Adrenal gland (tissue), 12 donors: ENCODE data around the gene CDHR2. TPM values are rescaled to one million over a fixed set of nuclear protein-coding genes. Genes with fewer than 3 reads are reported as not detected.

Experiments used
- DNase-seq, 7 donors: peaks; one replicate each; pipeline ENCODE4 v3.0.0-alpha.2; 2019 to 2020
- H3K27ac ChIP-seq, 5 donors: fragments of 200-600 bp; sonication (generic) in 4 of 5; 1 replicate in 3 of 5; 2 replicates in 2 of 5; pipeline versions ENCODE4 v1.5.1 to v1.8.0; 2016 to 2020; ENCODE audit warnings: mild to moderate bottlenecking in 1 of 5
- H3K27me3 ChIP-seq: fragments of 200-600 bp; 2 replicates; pipeline ENCODE4 v1.8.0; 2021
- H3K36me3 ChIP-seq, 2 donors: fragments of 200-600 bp; replicated peaks in 1 of 2; 1 replicate in 1 of 2; 2 replicates in 1 of 2; pipeline versions ENCODE4 v1.5.1 to v1.8.0; 2018 to 2022
- H3K4me1 ChIP-seq, 2 donors: fragments of 200-600 bp; replicated peaks in 1 of 2; 1 replicate in 1 of 2; 2 replicates in 1 of 2; pipeline versions ENCODE4 v1.5.1 to v1.8.0; 2018 to 2021
- H3K4me3 ChIP-seq, 4 donors: fragments of 200-600 bp; sonication (generic) in 3 of 4; one replicate each; pipeline ENCODE4 v1.5.1; 2016 to 2018
- H3K9me3 ChIP-seq, 3 donors: fragments of 200-600 bp; sonication (generic) in 1 of 3; replicated peaks in 1 of 3; 1 replicate in 2 of 3; 2 replicates in 1 of 3; pipeline versions ENCODE4 v1.5.1 to v1.8.0; 2016 to 2021
- POLR2A ChIP-seq, 2 donors: fragments of 450-650 bp; IDR thresholded peaks; one replicate each; pipeline ENCODE4 v1.6.1; 2017; ENCODE audit warnings: antibody characterized with exemption in 2 of 2, mild to moderate bottlenecking in 2 of 2, moderate library complexity in 1 of 2
- WGBS, 4 donors: extraction: QIAGEN DNeasy Blood & Tissue Kit in 2 of 4; methylation state at CpG; one replicate each; pipeline versions ENCODE4 v1.1.5 to v1.1.7; 2013 to 2017; 5-methylcytosine and 5-hydroxymethylcytosine counted together
- intact Hi-C, 2 donors: fragments of 100-400 bp; cut with DNase I; formaldehyde crosslinking; loops; one replicate each; pipeline versions ENCODE4 v1.14.1 to v1.15.0; 2022 to 2023
- polyA plus RNA-seq, 3 donors: library from polyadenylated mRNA; stranded (reverse); fragments of 200-250 nt in 2 of 3; fragments of 350-450 nt in 1 of 3; fragmentation: Illumina TruSeq in 1 of 3; extraction: RNeasy Lipid Tissue Mini Kit (QIAGEN cat#74804) in 1 of 3; gene quantifications; one replicate each; pipeline ENCODE4 v1.2.3, GENCODE V29; 2013 to 2014
- total RNA-seq, 9 donors: library from RNA; depleted of rRNA in 4 of 9; stranded (reverse); fragments of >200 nt in 4 of 9; fragments of 120-200 nt in 1 of 9; fragmentation: NEBNext Ultra II Directional in 1 of 9; extraction: Animal tissue kit (Norgen Biotek cat#: 25700) in 1 of 9; gene quantifications; one replicate each; pipeline versions ENCODE4 v1.1.0 to v1.2.4, GENCODE V29; 2013 to 2023
- TF ChIP-seq, protein P1 (sequence below), 6 experiments: fragments of 450-650 bp in 4 of 6; fragments of 200-600 bp in 2 of 6; sonication (generic) in 1 of 6; IDR thresholded peaks; 1 replicate in 5 of 6; 2 replicates in 1 of 6; pipeline versions ENCODE4 v1.5.1 to v1.8.0; 2016 to 2021; ENCODE audit warnings: antibody characterized with exemption in 6 of 6, mild to moderate bottlenecking in 2 of 6, moderate library complexity in 1 of 6
- donor health status: healthy with polysubstance abuse.
- donor health status: Bipolar disorder and iron deficiency.
- donor health status: DM: yes; HTN: yes; CAD: no.
- donor health status: DM: no; HTN: no; CAD: no.
- donor health status: DM: no; HTN: no; CAD: no.
- donor health status: DM: yes; HTN: yes; CAD: no.

Gene CDHR2
- total and polyA plus RNA-seq, 12 donors = under 0.01 to 0.55 (median 0.15) TPM; not detected in 2

DNA sequence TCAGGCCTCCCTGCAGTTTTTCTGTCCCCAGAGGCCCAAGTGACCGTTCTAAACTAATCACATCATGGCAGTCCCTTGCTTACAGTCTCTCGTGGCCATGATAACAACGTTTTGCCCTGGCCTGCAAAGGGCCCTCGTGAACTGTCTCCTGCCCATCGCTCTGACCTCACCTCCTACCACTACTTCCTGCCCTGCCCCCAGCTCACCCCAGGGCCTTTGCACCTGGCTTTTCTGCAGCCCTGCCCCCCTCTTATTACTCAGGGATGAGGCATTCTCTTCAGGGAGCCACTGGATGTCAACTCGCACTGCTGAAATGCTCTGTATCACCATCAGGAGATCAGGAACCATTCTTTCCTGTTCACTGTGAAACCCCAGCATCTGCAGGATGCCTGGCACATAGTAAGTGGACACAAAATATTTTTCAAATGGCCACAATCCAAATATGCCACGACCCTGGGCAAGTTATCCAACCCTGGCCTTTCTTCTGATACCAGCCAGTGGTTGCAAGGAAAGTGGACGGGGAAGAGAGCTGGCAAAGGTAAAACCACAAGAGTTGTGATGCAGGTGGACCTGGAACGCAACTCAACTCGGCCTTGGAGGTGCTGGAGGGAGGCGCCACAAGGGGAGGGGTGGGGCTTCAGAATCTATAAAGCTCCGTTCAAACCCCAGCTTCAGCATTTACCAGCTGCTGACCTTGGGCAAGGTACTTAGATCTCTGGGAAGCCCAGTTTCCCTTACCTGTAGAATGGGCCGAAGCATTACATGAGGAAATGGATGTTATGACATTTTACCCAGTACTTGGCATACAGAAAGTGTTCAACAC is 79.5 kb downstream of the CDHR2 start:
- no peaks in the 10 kb centered on the region for H3K9me3 ChIP-seq
- no peak overlapping the region for H3K27ac ChIP-seq
- H3K4me3 ChIP-seq = no peak overlapping the region
- no peaks in the 10 kb centered on the region for H3K36me3 ChIP-seq
- TF ChIP-seq POLR2A (IDR thresholded peaks at IDR 0.05) = no peak
- WGBS, 4 donors = 62 to 70% (median 65%) methylated on average over 13 of the region's 13 CpGs
- DNase-seq = no peak
- peaks cover 8 to 16% of the 10 kb centered on the region in 2 donors for H3K4me1 ChIP-seq
- intact Hi-C loops = no loop called here
- H3K27me3 ChIP-seq = peaks cover 35% of the 10 kb centered on the region

DNA sequence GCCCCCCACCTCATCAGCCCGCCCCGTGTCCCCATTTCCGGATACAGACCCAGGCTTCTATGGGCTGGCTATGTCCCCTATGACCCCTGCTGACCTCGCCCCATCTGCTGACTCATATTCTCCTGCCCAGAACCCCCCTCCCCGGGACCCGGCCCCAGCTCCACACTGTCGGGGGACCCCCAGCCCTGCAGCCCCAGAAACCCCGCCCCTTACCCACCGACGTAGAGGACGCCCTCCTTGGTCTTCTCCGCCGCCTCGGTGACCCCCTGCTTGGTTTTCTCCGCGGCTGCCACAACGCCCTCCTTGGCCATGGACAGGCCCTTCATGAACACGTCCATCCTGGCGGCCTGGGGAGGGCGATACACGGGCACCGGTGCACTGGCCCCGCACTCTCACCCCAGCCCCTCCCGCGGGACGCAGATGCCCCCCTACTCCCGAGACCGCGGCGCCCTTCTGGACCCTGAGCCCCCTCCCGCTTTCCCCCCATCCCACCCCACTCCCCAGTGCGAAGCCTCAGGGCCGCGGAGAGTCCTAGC is 80.2 kb downstream of the CDHR2 start:
- 13 to 35% (median 14%) methylated on average over 4 to 34 of the region's 34 CpGs for WGBS, 4 donors
- no peak for DNase-seq
- Histone ChIP-seq H3K36me3 (no peaks in the 10 kb centered on the region), H3K4me1 (peaks cover 8 to 16% of the 10 kb centered on the region in 2 donors), H3K27me3 (peaks cover 35% of the 10 kb centered on the region), H3K9me3 (no peaks in the 10 kb centered on the region), H3K27ac (no peak overlapping the region), H3K4me3 (no peak overlapping the region)
- intact Hi-C loops = no loop called here
- TF ChIP-seq, protein P1, sequence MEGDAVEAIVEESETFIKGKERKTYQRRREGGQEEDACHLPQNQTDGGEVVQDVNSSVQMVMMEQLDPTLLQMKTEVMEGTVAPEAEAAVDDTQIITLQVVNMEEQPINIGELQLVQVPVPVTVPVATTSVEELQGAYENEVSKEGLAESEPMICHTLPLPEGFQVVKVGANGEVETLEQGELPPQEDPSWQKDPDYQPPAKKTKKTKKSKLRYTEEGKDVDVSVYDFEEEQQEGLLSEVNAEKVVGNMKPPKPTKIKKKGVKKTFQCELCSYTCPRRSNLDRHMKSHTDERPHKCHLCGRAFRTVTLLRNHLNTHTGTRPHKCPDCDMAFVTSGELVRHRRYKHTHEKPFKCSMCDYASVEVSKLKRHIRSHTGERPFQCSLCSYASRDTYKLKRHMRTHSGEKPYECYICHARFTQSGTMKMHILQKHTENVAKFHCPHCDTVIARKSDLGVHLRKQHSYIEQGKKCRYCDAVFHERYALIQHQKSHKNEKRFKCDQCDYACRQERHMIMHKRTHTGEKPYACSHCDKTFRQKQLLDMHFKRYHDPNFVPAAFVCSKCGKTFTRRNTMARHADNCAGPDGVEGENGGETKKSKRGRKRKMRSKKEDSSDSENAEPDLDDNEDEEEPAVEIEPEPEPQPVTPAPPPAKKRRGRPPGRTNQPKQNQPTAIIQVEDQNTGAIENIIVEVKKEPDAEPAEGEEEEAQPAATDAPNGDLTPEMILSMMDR (IDR thresholded peaks at IDR 0.05) = no peak
- TF ChIP-seq POLR2A (IDR thresholded peaks at IDR 0.05) = no peak

DNA sequence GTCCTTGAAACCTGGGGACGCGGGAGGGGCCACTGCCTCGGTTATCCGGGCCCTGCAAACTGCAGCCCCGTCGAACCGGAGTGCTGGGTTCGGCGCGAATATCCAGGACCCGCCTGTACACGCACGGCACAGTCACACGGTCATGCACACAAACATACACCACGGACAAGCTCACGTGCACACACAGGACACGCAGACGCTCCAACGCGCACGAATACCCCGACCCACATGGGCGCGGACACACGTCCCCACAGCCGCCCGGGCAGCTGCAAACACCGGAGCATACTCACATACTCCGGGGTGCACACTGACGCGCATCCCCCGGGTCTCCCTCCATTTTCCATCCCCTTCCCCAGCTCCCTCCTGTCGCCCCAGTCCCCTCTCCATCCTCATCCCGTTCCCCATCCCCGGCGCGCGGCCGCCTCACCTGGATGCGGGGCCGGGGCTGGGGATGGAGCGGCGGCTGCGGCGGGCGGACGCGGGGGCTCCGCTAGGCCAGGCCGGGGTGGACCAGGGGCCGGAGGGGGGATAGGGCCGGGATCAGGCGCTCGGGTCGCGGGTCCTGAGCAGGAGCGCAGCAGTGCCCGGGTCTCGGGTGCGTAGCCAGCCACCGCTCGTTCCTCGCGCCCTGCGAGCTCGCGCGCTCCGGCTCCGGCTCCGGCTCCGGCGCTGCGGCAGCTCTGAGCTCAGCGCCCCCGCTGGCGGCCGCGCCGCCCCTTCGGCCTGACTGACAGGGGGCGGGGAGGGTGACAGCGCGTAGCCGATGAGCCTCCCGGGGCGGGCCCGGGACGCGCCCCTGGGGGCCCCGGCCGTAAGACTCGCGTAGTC is 80.9 kb downstream of the CDHR2 start, which contains the start of the genes EIF4E1B and SNCB:
EIF4E1B (plus strand) TSS at position 823 of the 828 bp plus-strand sequence. CDS start 12,113 bp downstream, outside the sequence.
SNCB (minus strand) TSS at position 682 of the 828 bp plus-strand sequence. CDS start 880 bp downstream, outside the sequence.
- peak in 2 of 7 donors; percentile 28 to 70 for DNase-seq
- H3K4me1 ChIP-seq = peaks cover 8 to 16% of the 10 kb centered on the region in 2 donors
- peak within 1 kb of the TSS in 1 of 5 donors; percentile 48 for H3K27ac ChIP-seq
- WGBS, 4 donors = 0 to 3% (median 2%) methylated on average over 25 to 94 of the region's 94 CpGs
- no peaks in the 10 kb centered on the region for H3K9me3 ChIP-seq
- no peaks in the 10 kb centered on the region for H3K36me3 ChIP-seq
- peak within 1 kb of the TSS in 1 of 4 donors; percentile 51 for H3K4me3 ChIP-seq
- TF ChIP-seq, protein P1 (IDR thresholded peaks at IDR 0.05) = no peak
- TF ChIP-seq POLR2A (IDR thresholded peaks at IDR 0.05) = peak in 1 of 2 donors; percentile 17
- intact Hi-C loops = no loop called here
- H3K27me3 ChIP-seq = peaks cover 35% of the 10 kb centered on the region

DNA sequence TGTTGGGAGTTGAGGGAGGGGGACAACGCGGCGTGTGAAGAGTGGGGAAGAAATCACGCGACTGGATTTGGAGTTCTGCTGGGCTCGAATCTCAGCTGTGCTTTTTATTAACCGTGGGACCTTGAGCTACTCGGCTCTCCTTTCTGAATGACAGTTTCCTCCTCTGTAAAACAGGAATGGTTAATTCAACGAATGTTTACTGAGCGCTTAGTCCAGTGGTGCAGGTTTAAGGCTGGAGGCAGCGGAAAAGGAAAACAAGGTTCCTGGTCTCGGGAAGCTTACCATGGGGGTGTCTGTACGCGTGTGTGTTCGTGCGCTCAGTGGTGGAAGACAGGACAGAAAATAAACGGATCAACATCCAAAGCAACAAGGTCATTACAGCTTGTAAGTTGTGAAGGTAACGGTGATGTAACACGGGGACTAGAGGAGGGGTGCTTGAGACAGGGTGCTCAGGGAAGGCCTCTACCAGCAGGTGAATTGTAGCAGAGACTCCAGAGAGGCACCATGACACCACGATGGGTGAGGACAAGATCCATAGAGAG is 81.6 kb downstream of the CDHR2 start:
- no peak for TF ChIP-seq POLR2A (IDR thresholded peaks at IDR 0.05)
- TF ChIP-seq, protein P1 (IDR thresholded peaks at IDR 0.05) = no peak
- intact Hi-C loops = no loop called here
- Histone ChIP-seq H3K4me3 (peak overlapping the region in 1 of 4 donors; percentile 51), H3K27ac (peak overlapping the region in 1 of 5 donors; percentile 48), H3K27me3 (peaks cover 35% of the 10 kb centered on the region), H3K36me3 (no peaks in the 10 kb centered on the region), H3K4me1 (peaks cover 8 to 16% of the 10 kb centered on the region in 2 donors), H3K9me3 (no peaks in the 10 kb centered on the region)
- WGBS, 4 donors = 5 to 8% (median 7%) methylated on average over 19 to 20 of the region's 20 CpGs
- no peak for DNase-seq
